Breast epithelium (tissue), 4 donors: ENCODE data around the gene PLVAP. TPM values are rescaled to one million over a fixed set of nuclear protein-coding genes. Genes with fewer than 3 reads are reported as not detected.
A peak's percentile ranks its signal among the peaks of the same experiment; 100 is the strongest.

Source experiments
- DNase-seq, 2 donors: peaks; one replicate each; pipeline ENCODE4 v3.0.0-alpha.2; 2019; ENCODE audit warnings: low spot score in 2 of 2
- H3K27ac ChIP-seq, 2 donors: fragments of 200-600 bp; sonication (generic) in 1 of 2; one replicate each; pipeline ENCODE4 v1.5.1; 2016 to 2019; ENCODE audit warnings: mild to moderate bottlenecking in 1 of 2
- H3K27me3 ChIP-seq, 2 donors: fragments of 200-600 bp; sonication (generic) in 1 of 2; one replicate each; pipeline versions ENCODE4 v1.5.1 to v1.6.0; 2017 to 2019; ENCODE audit warnings: control low read depth in 1 of 2, mild to moderate bottlenecking in 1 of 2
- H3K36me3 ChIP-seq: fragments of 200-600 bp; one replicate; pipeline ENCODE4 v1.5.1; 2019
- H3K4me1 ChIP-seq, 2 donors: fragments of 200-600 bp; sonication (generic); one replicate each; pipeline ENCODE4 v1.5.1; 2016 to 2019; ENCODE audit warnings: control low read depth in 1 of 2
- H3K4me3 ChIP-seq, 3 donors: fragments of 200-600 bp; sonication (generic); 1 replicate in 2 of 3; 2 replicates in 1 of 3; pipeline ENCODE4 v1.5.1; 2016 to 2019; ENCODE audit warnings: mild to moderate bottlenecking in 3 of 3, moderate library complexity in 2 of 3
- H3K9me3 ChIP-seq, 2 donors: fragments of 200-600 bp; sonication (generic) in 1 of 2; one replicate each; pipeline ENCODE4 v1.5.1; 2016 to 2019; ENCODE audit warnings: control low read depth in 1 of 2
- CTCF ChIP-seq, 3 donors: fragments of 450-650 bp; IDR thresholded peaks; one replicate each; pipeline ENCODE4 v1.5.1; 2016 to 2017; ENCODE audit warnings: antibody characterized with exemption in 3 of 3, mild to moderate bottlenecking in 3 of 3, moderate library complexity in 3 of 3
- POLR2A ChIP-seq: fragments of 450-650 bp; IDR thresholded peaks from one replicate; pipeline ENCODE4 v1.6.1; 2016; ENCODE audit warnings: antibody characterized with exemption, mild to moderate bottlenecking, moderate library complexity
- POLR2AphosphoS5 ChIP-seq, 3 donors: sonication (generic); formaldehyde crosslinking; IDR thresholded peaks; one replicate each; pipeline ENCODE4 v1.6.1; 2017; ENCODE audit warnings: antibody characterized with exemption in 3 of 3
- intact Hi-C: fragments of 100-400 bp; cut with DNase I; formaldehyde crosslinking; loops from one replicate; pipeline ENCODE4 v1.15.1; 2023; ENCODE audit warnings: low total_unique reads
- total RNA-seq, 3 donors: library from RNA; depleted of rRNA; stranded (reverse); fragments of >200 nt; gene quantifications; one replicate each; pipeline ENCODE4 v1.1.0, GENCODE V29; 2016

Gene PLVAP
- total RNA-seq, 3 donors from 2014 or later = 19.9 to 68.8 (median 51.2) TPM

- no peaks in the 10 kb centered on the region for H3K9me3 ChIP-seq
- peak overlapping the region; percentile 30 to 90 for H3K27ac ChIP-seq
- H3K27me3 ChIP-seq = no peaks in the 10 kb centered on the region
- no peaks in the 10 kb centered on the region for H3K36me3 ChIP-seq
- intact Hi-C loops = loop anchor here (10.0 kb wide), 1 partner anchor 80 kb away; no protein-coding TSS in a partner anchor
- H3K4me1 ChIP-seq = peaks cover 0 to 31% of the 10 kb centered on the region in 2 donors
- DNase-seq = peak in 1 of 2 donors; percentile 61
- TF ChIP-seq CTCF (IDR thresholded peaks at IDR 0.05) (no peak), POLR2A (no peak), POLR2AphosphoS5 (IDR thresholded peaks at IDR 0.05) (no peak)
- H3K4me3 ChIP-seq = peak overlapping the region in 1 of 3 donors; percentile 70
Observed at GRCh38 chr19:17304386-17305215, 72.5 kb downstream of the PLVAP start.

GRCh38 chr19:17303940-17304267 is 73.2 kb downstream of the PLVAP start:
- Histone ChIP-seq H3K27me3 (no peaks in the 10 kb centered on the region), H3K4me3 (peak overlapping the region in 2 of 3 donors; percentile 81), H3K4me1 (peaks cover 0 to 31% of the 10 kb centered on the region in 2 donors), H3K9me3 (no peaks in the 10 kb centered on the region), H3K36me3 (no peaks in the 10 kb centered on the region), H3K27ac (peak overlapping the region; percentile 82 to 90)
- TF ChIP-seq POLR2AphosphoS5 (IDR thresholded peaks at IDR 0.05) (no peak), CTCF (IDR thresholded peaks at IDR 0.05) (no peak), POLR2A (no peak)
- intact Hi-C loops = loop anchor here (10.0 kb wide), 1 partner anchor 81 kb away; no protein-coding TSS in a partner anchor
- DNase-seq = no peak

- Histone ChIP-seq H3K4me1 (peaks cover 0 to 31% of the 10 kb centered on the region in 2 donors), H3K27ac (peak within 1 kb of the TSS; percentile 82 to 90)
- intact Hi-C loops = loop anchor here (10.0 kb wide), 1 partner anchor 81 kb away; no protein-coding TSS in a partner anchor
Observed at GRCh38 chr19:17303167-17303939, 73.8 kb downstream of the PLVAP start, which contains the start of gene ABHD8. ABHD8 (minus strand) TSS chr19:17303425; CDS start chr19:17301616, 1,809 bp downstream.

GRCh38 chr19:17302391-17303166 is 74.6 kb downstream of the PLVAP start:
- no peaks in the 10 kb centered on the region for H3K27me3 ChIP-seq
- DNase-seq = no peak
- no peaks in the 10 kb centered on the region for H3K36me3 ChIP-seq
- H3K4me1 ChIP-seq = peaks cover 0 to 31% of the 10 kb centered on the region in 2 donors
- H3K4me3 ChIP-seq = peak overlapping the region; percentile 70 to 81 (median 81)
- intact Hi-C loops = loop anchor here (10.0 kb wide), 1 partner anchor 82 kb away; no protein-coding TSS in a partner anchor
- no peak for TF ChIP-seq POLR2A
- TF ChIP-seq POLR2AphosphoS5 (IDR thresholded peaks at IDR 0.05) = no peak
- TF ChIP-seq CTCF (IDR thresholded peaks at IDR 0.05) = no peak
- peaks cover 0 to 5% of the 10 kb centered on the region in 2 donors for H3K9me3 ChIP-seq
- H3K27ac ChIP-seq = peak overlapping the region; percentile 82 to 90

More at GRCh38 chr19:17303167-17303939, 73.8 kb downstream of the PLVAP start, which contains the start of gene ABHD8:
- peak; percentile 96 for DNase-seq
- TF ChIP-seq POLR2A (peak; percentile 25), CTCF (IDR thresholded peaks at IDR 0.05) (peak; percentile 73 to 83 (median 79)), POLR2AphosphoS5 (IDR thresholded peaks at IDR 0.05) (peak in 2 of 3 donors; percentile 31 to 35)
- Histone ChIP-seq H3K27me3 (no peaks in the 10 kb centered on the region), H3K36me3 (no peaks in the 10 kb centered on the region), H3K4me3 (peak within 1 kb of the TSS; percentile 70 to 81 (median 81)), H3K9me3 (no peaks in the 10 kb centered on the region)

Other genes starting within 250 kb of the PLVAP start
- 10 to 100 TPM; 15.5 to 29.0 (median 27.5) TPM for gene USE1, start 162.0 kb downstream of the PLVAP start, total RNA-seq
- 10 to 100 TPM in 1 of 3 donors, 1 to 10 TPM in 2; 8.8 to 13.8 (median 9.4) TPM for gene OCEL1, start 151.1 kb downstream of the PLVAP start, total RNA-seq
- gene NR2F6, start 131.4 kb downstream of the PLVAP start, total RNA-seq = 10 to 100 TPM; 23.2 to 52.4 (median 34.7) TPM
- 1 to 10 TPM; 5.8 to 8.8 (median 7.0) TPM for gene USHBP1, start 112.6 kb downstream of the PLVAP start, total RNA-seq
- gene BABAM1, start 109.9 kb downstream of the PLVAP start, total RNA-seq = 10 to 100 TPM; 48.5 to 65.6 (median 54.1) TPM
- 1 to 10 TPM in 2 of 3 donors, under 1 TPM in 1; 0.96 to 1.6 (median 1.0) TPM for gene ANKLE1, start 95.4 kb downstream of the PLVAP start, total RNA-seq
- 10 to 100 TPM in 2 of 3 donors, 1 to 10 TPM in 1; 6.7 to 14.4 (median 11.0) TPM for gene ABHD8, start 73.9 kb downstream of the PLVAP start, total RNA-seq
- gene MRPL34, start 71.5 kb downstream of the PLVAP start, total RNA-seq = 100 to 1,000 TPM in 1 of 3 donors, 10 to 100 TPM in 2; 88.5 to 139 (median 98.0) TPM
- gene DDA1, start 67.8 kb downstream of the PLVAP start, total RNA-seq = 10 to 100 TPM in 2 of 3 donors, 1 to 10 TPM in 1; 9.2 to 18.7 (median 11.1) TPM
- gene ANO8, start 42.5 kb downstream of the PLVAP start, total RNA-seq = 1 to 10 TPM; 5.1 to 7.2 (median 5.9) TPM
- gene GTPBP3, start 39.8 kb downstream of the PLVAP start, total RNA-seq = 10 to 100 TPM; 15.5 to 22.6 (median 17.7) TPM
- under 1 TPM in 2 of 3 donors, not detected in 1; 0.64 to 0.66 TPM for gene CCDC194, start 16.9 kb upstream of the PLVAP start, total RNA-seq
- 100 to 1,000 TPM in 2 of 3 donors, 10 to 100 TPM in 1; 90.1 to 131 (median 127) TPM for gene BST2, start 28.3 kb upstream of the PLVAP start, total RNA-seq
- gene MVB12A, start 42.7 kb upstream of the PLVAP start, total RNA-seq = 10 to 100 TPM; 51.5 to 76.4 (median 74.1) TPM
- gene TMEM221, start 71.3 kb upstream of the PLVAP start, total RNA-seq = under 1 TPM; 0.33 to 0.73 (median 0.64) TPM
- gene NXNL1, start 83.6 kb upstream of the PLVAP start, total RNA-seq = under 1 TPM in 1 of 3 donors, not detected in 2; 0.64 TPM
- gene SLC27A1, start 93.2 kb upstream of the PLVAP start, total RNA-seq = 10 to 100 TPM; 32.4 to 35.4 (median 34.8) TPM
- gene PGLS, start 134.3 kb upstream of the PLVAP start, total RNA-seq = 10 to 100 TPM; 62.2 to 89.8 (median 72.4) TPM
- gene COLGALT1, start 178.3 kb upstream of the PLVAP start, total RNA-seq = 10 to 100 TPM; 45.1 to 99.9 (median 57.0) TPM